WTC11 (cell line): ENCODE data around the gene CSK. TPM values are rescaled to one million over a fixed set of nuclear protein-coding genes. Genes with fewer than 3 reads are reported as not detected.

Experiments
- ATAC-seq: fragments of 200-7000 bp; cut with Tn5 transposase; 2 replicates; pipeline ENCODE4 v1.10.0; 2021; ENCODE audit warnings: mild to moderate bottlenecking, moderate library complexity
- CTCF ChIA-PET: fragments of 300-600 bp; sonication (Branson Sonifier 250); formaldehyde crosslinking; loops from one replicate; lab custom pipeline; 2021; ENCODE audit warnings: antibody characterized with exemption; lab: Charles Lee
- POLR2A ChIA-PET: fragments of 350-600 bp; sonication (Branson Sonifier 250); formaldehyde crosslinking; loops from one replicate; lab custom pipeline; 2021; ENCODE audit warnings: antibody characterized with exemption; lab: Charles Lee
- DNase-seq: peaks from one replicate; pipeline ENCODE4 v3.0.0; 2021; ENCODE audit warnings: low spot score
- H3K27ac Mint-ChIP-seq: 2 replicates; pipeline ENCODE4 v1.8.0; 2021; ENCODE audit warnings: mixed read lengths
- H3K27me3 Mint-ChIP-seq: 2 replicates; pipeline ENCODE4 v1.8.0; 2021; ENCODE audit warnings: low read depth, mild to moderate bottlenecking, moderate library complexity, mixed read lengths
- H3K36me3 Mint-ChIP-seq: 2 replicates; pipeline ENCODE4 v1.8.0; 2021; ENCODE audit warnings: mixed read lengths
- H3K4me1 Mint-ChIP-seq: 2 replicates; pipeline ENCODE4 v1.8.0; 2022; ENCODE audit warnings: mixed read lengths
- H3K4me3 Mint-ChIP-seq: 2 replicates; pipeline ENCODE4 v1.8.0; 2021; ENCODE audit warnings: mild to moderate bottlenecking, moderate library complexity, mixed read lengths
- H3K9me3 Mint-ChIP-seq: 2 replicates; pipeline ENCODE4 v1.8.0; 2021; ENCODE audit warnings: mixed read lengths
- ATF1 ChIP-seq: sonication (generic); formaldehyde crosslinking; IDR thresholded peaks from 2 replicates; pipeline ENCODE4 v1.8.1; 2023; ENCODE audit warnings: mild to moderate bottlenecking, moderate library complexity, missing genetic modification reagents
- CREB1 ChIP-seq: sonication (generic); formaldehyde crosslinking; IDR thresholded peaks from 2 replicates; pipeline ENCODE4 v1.8.0; 2023; ENCODE audit warnings: mild to moderate bottlenecking, missing genetic modification reagents
- ESRRA ChIP-seq: sonication (generic); formaldehyde crosslinking; IDR thresholded peaks from 2 replicates; pipeline ENCODE4 v1.8.1; 2022; ENCODE audit warnings: mild to moderate bottlenecking, missing genetic modification reagents, borderline replicate concordance
- FOXJ3 ChIP-seq: sonication (generic); formaldehyde crosslinking; IDR thresholded peaks from 2 replicates; pipeline ENCODE4 v1.9.0; 2021; ENCODE audit warnings: missing genetic modification reagents, mild to moderate bottlenecking, borderline replicate concordance
- FOXK1 ChIP-seq: sonication (generic); formaldehyde crosslinking; IDR thresholded peaks from 2 replicates; pipeline ENCODE4 v1.8.0; 2022; ENCODE audit warnings: mild to moderate bottlenecking, moderate library complexity, missing genetic modification reagents
- FOXP1 ChIP-seq: sonication (generic); formaldehyde crosslinking; IDR thresholded peaks from 2 replicates; pipeline ENCODE4 v1.8.0; 2022; ENCODE audit warnings: missing genetic modification reagents, mild to moderate bottlenecking, moderate library complexity, borderline replicate concordance
- GRHL2 ChIP-seq: fragments of 250-450 bp; sonication (Bioruptor Pico); IDR thresholded peaks from 2 replicates; pipeline ENCODE4 v1.8.0; 2022; ENCODE audit warnings: mild to moderate bottlenecking, moderate library complexity; ENCODE audit not compliant: insufficient replicate concordance, severe bottlenecking
- HMGA2 ChIP-seq: fragments of 250-450 bp; sonication (Bioruptor Pico); IDR thresholded peaks from 2 replicates; pipeline ENCODE4 v1.4.0; 2021; ENCODE audit warnings: mild to moderate bottlenecking, moderate library complexity
- JUN ChIP-seq: sonication (generic); formaldehyde crosslinking; IDR thresholded peaks from 2 replicates; pipeline ENCODE4 v1.8.0; 2023; ENCODE audit warnings: mild to moderate bottlenecking, missing genetic modification reagents
- NR3C1 ChIP-seq: sonication (generic); formaldehyde crosslinking; conservative IDR thresholded peaks from 2 replicates; pipeline ENCODE4 v1.8.1; 2023; ENCODE audit warnings: low read depth, mild to moderate bottlenecking, missing genetic modification reagents
- SP1 ChIP-seq: sonication (generic); formaldehyde crosslinking; conservative IDR thresholded peaks from 2 replicates; pipeline ENCODE4 v1.8.1; 2022; ENCODE audit warnings: missing genetic modification reagents
- TCF7 ChIP-seq: sonication (generic); formaldehyde crosslinking; IDR thresholded peaks from 2 replicates; pipeline ENCODE4 v1.8.0; 2022; ENCODE audit warnings: mild to moderate bottlenecking, low read depth, missing genetic modification reagents, moderate library complexity
- USF1 ChIP-seq: sonication (generic); formaldehyde crosslinking; IDR thresholded peaks from 2 replicates; pipeline ENCODE4 v1.8.0; 2022; ENCODE audit warnings: mild to moderate bottlenecking, missing genetic modification reagents
- USF2 ChIP-seq: sonication (generic); formaldehyde crosslinking; IDR thresholded peaks from 2 replicates; pipeline ENCODE4 v1.8.1; 2023; ENCODE audit warnings: mild to moderate bottlenecking, missing genetic modification reagents, moderate library complexity
- ZNF219 ChIP-seq: sonication (generic); formaldehyde crosslinking; IDR thresholded peaks from 2 replicates; pipeline ENCODE4 v1.8.0; 2023; ENCODE audit warnings: missing genetic modification reagents, mild to moderate bottlenecking, borderline replicate concordance
- ZNF671 ChIP-seq: fragments of 250-450 bp; sonication (Bioruptor Pico); IDR thresholded peaks from 2 replicates; pipeline ENCODE4 v1.8.0; 2021; ENCODE audit warnings: mild to moderate bottlenecking
- total RNA-seq: library from RNA; stranded (reverse); gene quantifications from 3 replicates; pipeline ENCODE4 v1.2.3, GENCODE V29; 2021
- TF ChIP-seq, protein P1 (sequence below): fragments of 250-450 bp; sonication (Bioruptor Pico); IDR thresholded peaks from 2 replicates; pipeline ENCODE4 v2.1.2; 2022; ENCODE audit warnings: mild to moderate bottlenecking, moderate library complexity
- TF ChIP-seq, protein P2 (sequence below): sonication (generic); formaldehyde crosslinking; IDR thresholded peaks from 2 replicates; pipeline ENCODE4 v1.8.0; 2023; ENCODE audit warnings: mild to moderate bottlenecking, missing genetic modification reagents
- TF ChIP-seq, protein P3 (sequence below): sonication (generic); formaldehyde crosslinking; conservative IDR thresholded peaks from 2 replicates; pipeline ENCODE4 v1.8.1; 2023; ENCODE audit warnings: mild to moderate bottlenecking, low read depth, missing genetic modification reagents, moderate library complexity
- TF ChIP-seq, protein P4 (sequence below): sonication (generic); formaldehyde crosslinking; IDR thresholded peaks from 2 replicates; pipeline ENCODE4 v1.8.1; 2022; ENCODE audit warnings: mild to moderate bottlenecking, moderate library complexity, missing genetic modification reagents

The CSK gene
- total RNA-seq, 1 experiment from 2014 or later, result 55.1 TPM

DNA sequence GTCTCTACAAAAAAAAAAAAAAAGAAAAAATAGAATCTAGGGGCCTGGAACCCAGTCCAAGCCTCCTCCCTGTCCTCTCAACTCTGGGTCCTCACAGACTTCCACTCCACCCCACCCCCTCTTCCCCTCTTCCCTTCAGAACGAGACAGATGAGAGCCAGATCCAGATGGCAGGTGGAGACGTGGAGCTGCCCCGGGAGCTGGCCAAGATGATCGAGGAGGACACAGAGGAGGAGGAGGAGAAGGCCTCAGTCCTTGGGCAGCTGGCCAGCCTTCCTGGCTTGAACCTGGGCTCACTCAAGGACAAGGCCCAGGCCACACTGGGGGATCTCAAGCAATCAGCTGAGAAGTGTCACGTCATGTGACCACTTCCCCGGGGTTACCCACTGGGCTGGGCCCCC, 48.1 kb downstream of the CSK start:
- TF ChIP-seq USF2 (CRISPR knock-in tag) (0 out of 2 replicates have a peak, but pooled peaks have one; percentile 32), USF1 (CRISPR knock-in tag) (no peak)
- TF ChIP-seq, all 79 proteins: peak for 1
- H3K9me3 Mint-ChIP-seq, result no peaks in the 10 kb centered on the region
- no peak overlapping the region for H3K27ac Mint-ChIP-seq
- peaks cover 39% of the 10 kb centered on the region for H3K27me3 Mint-ChIP-seq
- H3K36me3 Mint-ChIP-seq, result no peaks in the 10 kb centered on the region
- ChIA-PET CTCF (interaction anchor here (1.4 to 5.2 kb wide), 3 partner anchors 42 to 121 kb away, joined by 4 to 26 read pairs (median 7); no protein-coding TSS in a partner anchor), POLR2A (no interaction called here)
- DNase-seq (no peak), ATAC-seq (no peak)
- peaks cover 8% of the 10 kb centered on the region for H3K4me1 Mint-ChIP-seq
- no peak overlapping the region for H3K4me3 Mint-ChIP-seq

GRCh38 chr15:74830868-74831267, 49.0 kb downstream of the CSK start:
- H3K27me3 Mint-ChIP-seq, result peaks cover 30% of the 10 kb centered on the region
- no peak for TF ChIP-seq SP1 (CRISPR knock-in tag)
- no peak for TF ChIP-seq USF2 (CRISPR knock-in tag)
- no peak for TF ChIP-seq HMGA2 (CRISPR knock-in tag)
- TF ChIP-seq TCF7 (CRISPR knock-in tag), result no peak
- no peak for TF ChIP-seq NR3C1 (CRISPR knock-in tag)
- TF ChIP-seq, all 79 proteins: peak for 0
- ChIA-PET POLR2A (no interaction called here), CTCF (interaction anchor here (1.1 to 2.6 kb wide), 4 partner anchors 43 to 71 kb away, joined by 3 to 7 read pairs (median 5); no protein-coding TSS in a partner anchor)
- no peak overlapping the region for H3K4me3 Mint-ChIP-seq
- no peak overlapping the region for H3K27ac Mint-ChIP-seq
- no peaks in the 10 kb centered on the region for H3K9me3 Mint-ChIP-seq
- DNase-seq (no peak), ATAC-seq (no peak)
- peaks cover 13% of the 10 kb centered on the region for H3K4me1 Mint-ChIP-seq
- no peaks in the 10 kb centered on the region for H3K36me3 Mint-ChIP-seq

GRCh38 chr15:74831813-74832495, 50.1 kb downstream of the CSK start:
- Mint-ChIP-seq H3K9me3 (no peaks in the 10 kb centered on the region), H3K36me3 (no peaks in the 10 kb centered on the region; the same call in 1 of the 2 replicates), H3K4me3 (no peak overlapping the region), H3K27me3 (peaks cover 21% of the 10 kb centered on the region), H3K4me1 (peaks cover 8% of the 10 kb centered on the region), H3K27ac (no peak overlapping the region)
- ATAC-seq (no peak), DNase-seq (no peak)
- ChIA-PET CTCF (interaction anchor here (1.1 to 2.6 kb wide), 3 partner anchors 44 to 70 kb away, joined by 3 to 7 read pairs (median 7); no protein-coding TSS in a partner anchor), POLR2A (no interaction called here)
- TF ChIP-seq FOXK1, result no peak
- no peak for TF ChIP-seq ZNF671 (CRISPR knock-in tag)
- no peak for TF ChIP-seq NR3C1 (CRISPR knock-in tag)
- TF ChIP-seq ESRRA (CRISPR knock-in tag), result no peak
- no peak for TF ChIP-seq FOXJ3 (CRISPR knock-in tag)
- TF ChIP-seq FOXP1 (CRISPR knock-in tag), result no peak
- TF ChIP-seq, protein P1, sequence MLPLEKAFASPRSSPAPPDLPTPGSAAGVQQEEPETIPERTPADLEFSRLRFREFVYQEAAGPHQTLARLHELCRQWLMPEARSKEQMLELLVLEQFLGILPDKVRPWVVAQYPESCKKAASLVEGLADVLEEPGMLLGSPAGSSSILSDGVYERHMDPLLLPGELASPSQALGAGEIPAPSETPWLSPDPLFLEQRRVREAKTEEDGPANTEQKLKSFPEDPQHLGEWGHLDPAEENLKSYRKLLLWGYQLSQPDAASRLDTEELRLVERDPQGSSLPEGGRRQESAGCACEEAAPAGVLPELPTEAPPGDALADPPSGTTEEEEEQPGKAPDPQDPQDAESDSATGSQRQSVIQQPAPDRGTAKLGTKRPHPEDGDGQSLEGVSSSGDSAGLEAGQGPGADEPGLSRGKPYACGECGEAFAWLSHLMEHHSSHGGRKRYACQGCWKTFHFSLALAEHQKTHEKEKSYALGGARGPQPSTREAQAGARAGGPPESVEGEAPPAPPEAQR, result no peak
- TF ChIP-seq, protein P2, sequence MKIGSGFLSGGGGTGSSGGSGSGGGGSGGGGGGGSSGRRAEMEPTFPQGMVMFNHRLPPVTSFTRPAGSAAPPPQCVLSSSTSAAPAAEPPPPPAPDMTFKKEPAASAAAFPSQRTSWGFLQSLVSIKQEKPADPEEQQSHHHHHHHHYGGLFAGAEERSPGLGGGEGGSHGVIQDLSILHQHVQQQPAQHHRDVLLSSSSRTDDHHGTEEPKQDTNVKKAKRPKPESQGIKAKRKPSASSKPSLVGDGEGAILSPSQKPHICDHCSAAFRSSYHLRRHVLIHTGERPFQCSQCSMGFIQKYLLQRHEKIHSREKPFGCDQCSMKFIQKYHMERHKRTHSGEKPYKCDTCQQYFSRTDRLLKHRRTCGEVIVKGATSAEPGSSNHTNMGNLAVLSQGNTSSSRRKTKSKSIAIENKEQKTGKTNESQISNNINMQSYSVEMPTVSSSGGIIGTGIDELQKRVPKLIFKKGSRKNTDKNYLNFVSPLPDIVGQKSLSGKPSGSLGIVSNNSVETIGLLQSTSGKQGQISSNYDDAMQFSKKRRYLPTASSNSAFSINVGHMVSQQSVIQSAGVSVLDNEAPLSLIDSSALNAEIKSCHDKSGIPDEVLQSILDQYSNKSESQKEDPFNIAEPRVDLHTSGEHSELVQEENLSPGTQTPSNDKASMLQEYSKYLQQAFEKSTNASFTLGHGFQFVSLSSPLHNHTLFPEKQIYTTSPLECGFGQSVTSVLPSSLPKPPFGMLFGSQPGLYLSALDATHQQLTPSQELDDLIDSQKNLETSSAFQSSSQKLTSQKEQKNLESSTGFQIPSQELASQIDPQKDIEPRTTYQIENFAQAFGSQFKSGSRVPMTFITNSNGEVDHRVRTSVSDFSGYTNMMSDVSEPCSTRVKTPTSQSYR (CRISPR knock-in tag), result no peak
- no peak for TF ChIP-seq GRHL2 (CRISPR knock-in tag)
- no peak for TF ChIP-seq ATF1 (CRISPR knock-in tag)
- no peak for TF ChIP-seq JUN (CRISPR knock-in tag)
- no peak for TF ChIP-seq CREB1 (CRISPR knock-in tag)
- TF ChIP-seq ZNF219, result no peak
- TF ChIP-seq, protein P3, sequence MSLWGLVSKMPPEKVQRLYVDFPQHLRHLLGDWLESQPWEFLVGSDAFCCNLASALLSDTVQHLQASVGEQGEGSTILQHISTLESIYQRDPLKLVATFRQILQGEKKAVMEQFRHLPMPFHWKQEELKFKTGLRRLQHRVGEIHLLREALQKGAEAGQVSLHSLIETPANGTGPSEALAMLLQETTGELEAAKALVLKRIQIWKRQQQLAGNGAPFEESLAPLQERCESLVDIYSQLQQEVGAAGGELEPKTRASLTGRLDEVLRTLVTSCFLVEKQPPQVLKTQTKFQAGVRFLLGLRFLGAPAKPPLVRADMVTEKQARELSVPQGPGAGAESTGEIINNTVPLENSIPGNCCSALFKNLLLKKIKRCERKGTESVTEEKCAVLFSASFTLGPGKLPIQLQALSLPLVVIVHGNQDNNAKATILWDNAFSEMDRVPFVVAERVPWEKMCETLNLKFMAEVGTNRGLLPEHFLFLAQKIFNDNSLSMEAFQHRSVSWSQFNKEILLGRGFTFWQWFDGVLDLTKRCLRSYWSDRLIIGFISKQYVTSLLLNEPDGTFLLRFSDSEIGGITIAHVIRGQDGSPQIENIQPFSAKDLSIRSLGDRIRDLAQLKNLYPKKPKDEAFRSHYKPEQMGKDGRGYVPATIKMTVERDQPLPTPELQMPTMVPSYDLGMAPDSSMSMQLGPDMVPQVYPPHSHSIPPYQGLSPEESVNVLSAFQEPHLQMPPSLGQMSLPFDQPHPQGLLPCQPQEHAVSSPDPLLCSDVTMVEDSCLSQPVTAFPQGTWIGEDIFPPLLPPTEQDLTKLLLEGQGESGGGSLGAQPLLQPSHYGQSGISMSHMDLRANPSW (CRISPR knock-in tag), result no peak
- TF ChIP-seq, protein P4, sequence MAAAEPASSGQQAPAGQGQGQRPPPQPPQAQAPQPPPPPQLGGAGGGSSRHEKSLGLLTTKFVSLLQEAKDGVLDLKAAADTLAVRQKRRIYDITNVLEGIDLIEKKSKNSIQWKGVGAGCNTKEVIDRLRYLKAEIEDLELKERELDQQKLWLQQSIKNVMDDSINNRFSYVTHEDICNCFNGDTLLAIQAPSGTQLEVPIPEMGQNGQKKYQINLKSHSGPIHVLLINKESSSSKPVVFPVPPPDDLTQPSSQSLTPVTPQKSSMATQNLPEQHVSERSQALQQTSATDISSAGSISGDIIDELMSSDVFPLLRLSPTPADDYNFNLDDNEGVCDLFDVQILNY, result no peak
